Vagina (tissue), 2 donors: ENCODE data around the gene INAFM2. TPM values are rescaled to one million over a fixed set of nuclear protein-coding genes. Genes with fewer than 3 reads are reported as not detected.

Experiments
- DNase-seq, 2 donors: peaks; one replicate each; pipeline ENCODE4 v3.0.0-alpha.2; 2017; ENCODE audit errors: extremely low spot score in 2 of 2
- H3K27ac ChIP-seq: fragments of 200-600 bp; sonication (generic); one replicate; pipeline ENCODE4 v1.5.1; 2019
- H3K27me3 ChIP-seq: fragments of 200-600 bp; sonication (generic); one replicate; pipeline ENCODE4 v1.5.1; 2019
- H3K36me3 ChIP-seq, 2 donors: fragments of 200-600 bp; sonication (generic); one replicate each; pipeline ENCODE4 v1.5.1; 2017 to 2019
- H3K4me1 ChIP-seq: fragments of 200-600 bp; sonication (generic); one replicate; pipeline ENCODE4 v1.5.1; 2019
- H3K4me3 ChIP-seq, 2 donors: fragments of 200-600 bp; sonication (generic); 1 replicate in 1 of 2; 2 replicates in 1 of 2; pipeline ENCODE4 v1.5.1; 2016 to 2019
- H3K9me3 ChIP-seq: fragments of 200-600 bp; sonication (generic); one replicate; pipeline ENCODE4 v1.5.1; 2019
- CTCF ChIP-seq, 3 experiments: fragments of 450-650 bp in 2 of 3; fragments of 200-600 bp in 1 of 3; sonication (generic) in 1 of 3; IDR thresholded peaks; one replicate each; pipeline ENCODE4 v1.5.1; 2017 to 2019; ENCODE audit warnings: antibody characterized with exemption in 3 of 3, mild to moderate bottlenecking in 2 of 3, moderate library complexity in 2 of 3
- POLR2A ChIP-seq, 2 donors: fragments of 450-650 bp; IDR thresholded peaks; one replicate each; pipeline ENCODE4 v1.6.1; 2017; ENCODE audit warnings: antibody characterized with exemption in 2 of 2, mild to moderate bottlenecking in 2 of 2, moderate library complexity in 2 of 2
- POLR2AphosphoS5 ChIP-seq, 2 donors: sonication (generic); formaldehyde crosslinking; IDR thresholded peaks; one replicate each; pipeline ENCODE4 v1.9.0; 2017; ENCODE audit warnings: antibody characterized with exemption in 2 of 2, mild to moderate bottlenecking in 2 of 2, low read depth in 1 of 2; ENCODE audit not compliant: insufficient read depth in 1 of 2
- intact Hi-C: fragments of 100-400 bp; cut with DNase I; formaldehyde crosslinking; loops from one replicate; pipeline ENCODE4 v1.15.1; 2023
- total RNA-seq: library from RNA; depleted of rRNA; stranded (reverse); fragments of >200 nt; gene quantifications from one replicate; pipeline ENCODE4 v1.2.3, GENCODE V29; 2016

The INAFM2 gene
- total RNA-seq, 1 donor from 2014 or later, result 5.2 TPM

GRCh38 chr15:40331026-40331425 is 7.5 kb downstream of the INAFM2 start:
- intact Hi-C loops, result no loop called here
- TF ChIP-seq CTCF (IDR thresholded peaks at IDR 0.05), result no peak

GRCh38 chr15:40331637-40332036 is 8.1 kb downstream of the INAFM2 start:
- H3K36me3 ChIP-seq, result no peaks in the 10 kb centered on the region
- intact Hi-C loops, result no loop called here
- H3K4me3 ChIP-seq, result no peak overlapping the region
- TF ChIP-seq POLR2AphosphoS5 (IDR thresholded peaks at IDR 0.05; ENCODE audit: insufficient read depth in 1 of 2, low read depth in 1 of 2), result no peak
- TF ChIP-seq CTCF (IDR thresholded peaks at IDR 0.05), result no peak
- no peak for TF ChIP-seq POLR2A (IDR thresholded peaks at IDR 0.05)
- H3K27me3 ChIP-seq, result no peaks in the 10 kb centered on the region
- no peak overlapping the region for H3K27ac ChIP-seq
- no peak for DNase-seq
- peaks cover 45% of the 10 kb centered on the region for H3K4me1 ChIP-seq
- no peaks in the 10 kb centered on the region for H3K9me3 ChIP-seq

More at GRCh38 chr15:40331026-40331425, 7.5 kb downstream of the INAFM2 start:
- no peaks in the 10 kb centered on the region for H3K9me3 ChIP-seq
- H3K36me3 ChIP-seq, result no peaks in the 10 kb centered on the region
- H3K27me3 ChIP-seq, result no peaks in the 10 kb centered on the region
- H3K27ac ChIP-seq, result no peak overlapping the region
- DNase-seq, result no peak
- H3K4me3 ChIP-seq, result no peak overlapping the region
- peaks cover 39% of the 10 kb centered on the region for H3K4me1 ChIP-seq

- Histone ChIP-seq H3K4me3 (no peak overlapping the region), H3K27me3 (no peaks in the 10 kb centered on the region), H3K27ac (no peak overlapping the region), H3K4me1 (peaks cover 51% of the 10 kb centered on the region), H3K36me3 (no peaks in the 10 kb centered on the region), H3K9me3 (no peaks in the 10 kb centered on the region)
- intact Hi-C loops, result no loop called here
- TF ChIP-seq POLR2A (IDR thresholded peaks at IDR 0.05) (no peak), CTCF (IDR thresholded peaks at IDR 0.05) (no peak), POLR2AphosphoS5 (IDR thresholded peaks at IDR 0.05; ENCODE audit: insufficient read depth in 1 of 2, low read depth in 1 of 2) (no peak)
- DNase-seq, result no peak
These were observed 8.8 kb downstream of the INAFM2 start for GRCh38 chr15:40332113-40332781.

- Histone ChIP-seq H3K27me3 (no peaks in the 10 kb centered on the region), H3K4me1 (peaks cover 68% of the 10 kb centered on the region), H3K27ac (peak overlapping the region; percentile 51), H3K4me3 (no peak overlapping the region), H3K36me3 (no peaks in the 10 kb centered on the region), H3K9me3 (no peaks in the 10 kb centered on the region)
- intact Hi-C loops, result no loop called here
- DNase-seq, result no peak
- TF ChIP-seq POLR2AphosphoS5 (IDR thresholded peaks at IDR 0.05; ENCODE audit: insufficient read depth in 1 of 2, low read depth in 1 of 2), result peak in 1 of 2 donors; percentile 3
- no peak for TF ChIP-seq POLR2A (IDR thresholded peaks at IDR 0.05)
- TF ChIP-seq CTCF (IDR thresholded peaks at IDR 0.05), result no peak
These were observed 10.5 kb downstream of the INAFM2 start for GRCh38 chr15:40333922-40334492.

GRCh38 chr15:40334541-40334940 is 11.0 kb downstream of the INAFM2 start:
- H3K9me3 ChIP-seq, result no peaks in the 10 kb centered on the region
- H3K36me3 ChIP-seq, result no peaks in the 10 kb centered on the region
- intact Hi-C loops, result no loop called here
- TF ChIP-seq POLR2A (IDR thresholded peaks at IDR 0.05) (no peak), POLR2AphosphoS5 (IDR thresholded peaks at IDR 0.05; ENCODE audit: insufficient read depth in 1 of 2, low read depth in 1 of 2) (no peak), CTCF (IDR thresholded peaks at IDR 0.05) (no peak)
- DNase-seq, result no peak
- H3K4me3 ChIP-seq, result no peak overlapping the region
- H3K27me3 ChIP-seq, result no peaks in the 10 kb centered on the region
- H3K27ac ChIP-seq, result peak overlapping the region; percentile 51
- H3K4me1 ChIP-seq, result peaks cover 74% of the 10 kb centered on the region
